A549 treated with GW870086 at 1 μM for 4 hours (cell line): ENCODE data around the gene CHERP. TPM values are rescaled to one million over a fixed set of nuclear protein-coding genes. Genes with fewer than 3 reads are reported as not detected.

Experiments
- total RNA-seq: library from RNA; stranded (reverse); fragments of 200-300 nt; extraction: Qiagen RNA extraction; gene quantifications from 5 replicates; pipeline ENCODE4 v1.2.3, GENCODE V29; 2022; ENCODE audit warnings: low read depth

The CHERP gene
- 26.1 to 32.4 TPM (median 30.0 TPM) in 5 replicates for total RNA-seq

GRCh38 chr19:16542045-16542909 is at the start of gene CHERP:
Gene CHERP (minus strand): TSS chr19:16542437. CDS start chr19:16542378, 59 bp downstream.

GRCh38 chr19:16572332-16573211 is 30.3 kb upstream of the CHERP start, which contains the start of gene SLC35E1:
Gene SLC35E1 (minus strand): TSS chr19:16572415. CDS start chr19:16572364, 51 bp downstream.

GRCh38 chr19:16495982-16496612 is 46.1 kb downstream of the CHERP start, which contains the start of the genes C19orf44 and CALR3:
Gene C19orf44 (plus strand): TSS chr19:16496394. CDS start chr19:16500793, 4,399 bp downstream.
Gene CALR3 (minus strand): TSS chr19:16496167. CDS start chr19:16496129, 38 bp downstream.

Other genes with a start within 250 kb of the CHERP start
- 16.9 to 30.9 TPM (median 28.7 TPM) in 5 replicates for gene KLF2, start 217.6 kb downstream of the CHERP start, total RNA-seq
- 14.2 to 18.6 TPM (median 16.6 TPM) in 5 replicates for gene EPS15L1, start 70.5 kb downstream of the CHERP start, total RNA-seq
- not detected in 5 replicates for gene CALR3, start 46.3 kb downstream of the CHERP start, total RNA-seq
- gene C19orf44, start 46.0 kb downstream of the CHERP start, total RNA-seq, result 2.0 to 2.8 TPM (median 2.6 TPM) in 5 replicates
- 16.0 to 20.4 TPM (median 18.7 TPM) in 5 replicates for gene SLC35E1, start 30.0 kb upstream of the CHERP start, total RNA-seq
- 3.4 to 5.5 TPM (median 5.4 TPM) in 5 replicates for gene MED26, start 85.8 kb upstream of the CHERP start, total RNA-seq
- 66.1 to 77.4 TPM (median 74.4 TPM) in 5 replicates for gene SMIM7, start 117.7 kb upstream of the CHERP start, total RNA-seq
- gene TMEM38A, start 118.7 kb upstream of the CHERP start, total RNA-seq, result 0.56 to 1.4 TPM (median 1.2 TPM) in 5 replicates
- gene NWD1, start 177.4 kb upstream of the CHERP start, total RNA-seq, result not detected in 5 replicates